Neural crest cell (in vitro differentiated cells): ENCODE data around the gene LIPC. TPM values are rescaled to one million over a fixed set of nuclear protein-coding genes. Genes with fewer than 3 reads are reported as not detected.

Experiments
- DNase-seq: peaks from one replicate; pipeline ENCODE4 v3.0.0; 2021; ENCODE audit warnings: low read depth, mixed read lengths, low spot score
- H3K27ac Mint-ChIP-seq: one replicate; pipeline ENCODE4 v1.8.0; 2021; ENCODE audit warnings: mild to moderate bottlenecking, mixed read lengths; ENCODE audit not compliant: unreplicated experiment
- H3K27me3 Mint-ChIP-seq: 2 replicates; pipeline ENCODE4 v1.8.0; 2021; ENCODE audit warnings: low read depth, mild to moderate bottlenecking, mixed read lengths
- H3K36me3 Mint-ChIP-seq: 2 replicates; pipeline ENCODE4 v1.8.0; 2021; ENCODE audit warnings: low read depth, mild to moderate bottlenecking, mixed read lengths
- H3K4me1 Mint-ChIP-seq: 2 replicates; pipeline ENCODE4 v1.8.0; 2021; ENCODE audit warnings: mixed read lengths
- H3K4me3 Mint-ChIP-seq: one replicate; pipeline ENCODE4 v1.8.0; 2021; ENCODE audit warnings: mild to moderate bottlenecking, mixed read lengths
- H3K9me3 Mint-ChIP-seq: 2 replicates; pipeline ENCODE4 v1.8.0; 2021; ENCODE audit warnings: mixed read lengths
- CTCF ChIP-seq: fragments of 200-600 bp; sonication (generic); conservative IDR thresholded peaks from 2 replicates; pipeline ENCODE4 v1.5.0; 2021; ENCODE audit warnings: antibody characterized with exemption, mild to moderate bottlenecking
- total RNA-seq: library from RNA; stranded (reverse); gene quantifications from 2 replicates; pipeline ENCODE4 v1.2.1, GENCODE V29; 2021

Gene LIPC
- total RNA-seq, 1 donor from 2014 or later = not detected

- Mint-ChIP-seq H3K27ac (no peak overlapping the region), H3K9me3 (no peaks in the 10 kb centered on the region), H3K27me3 (no peaks in the 10 kb centered on the region), H3K4me1 (peaks cover 26% of the 10 kb centered on the region), H3K4me3 (no peak overlapping the region), H3K36me3 (no peaks in the 10 kb centered on the region)
- DNase-seq = no peak
- TF ChIP-seq CTCF = no peak
Observed at GRCh38 chr15:58446521-58446920, 14.7 kb downstream of the LIPC start.

- Mint-ChIP-seq H3K4me1 (peaks cover 17% of the 10 kb centered on the region), H3K4me3 (no peak overlapping the region), H3K27ac (no peak overlapping the region), H3K36me3 (no peaks in the 10 kb centered on the region), H3K9me3 (no peaks in the 10 kb centered on the region), H3K27me3 (no peaks in the 10 kb centered on the region)
- no peak for TF ChIP-seq CTCF
- no peak for DNase-seq
Observed at GRCh38 chr15:58447271-58448010, 15.7 kb downstream of the LIPC start.

- Mint-ChIP-seq H3K9me3 (no peaks in the 10 kb centered on the region), H3K4me1 (peaks cover 15% of the 10 kb centered on the region), H3K27me3 (no peaks in the 10 kb centered on the region), H3K27ac (no peak overlapping the region), H3K4me3 (no peak overlapping the region), H3K36me3 (no peaks in the 10 kb centered on the region)
- no peak for TF ChIP-seq CTCF
- DNase-seq = no peak
Observed at GRCh38 chr15:58448331-58448730, 16.5 kb downstream of the LIPC start.

GRCh38 chr15:58448906-58449305 lies 17.1 kb downstream of the LIPC start:
- no peaks in the 10 kb centered on the region for H3K9me3 Mint-ChIP-seq
- H3K36me3 Mint-ChIP-seq = no peaks in the 10 kb centered on the region
- no peak overlapping the region for H3K27ac Mint-ChIP-seq
- DNase-seq = no peak
- no peak for TF ChIP-seq CTCF
- H3K4me3 Mint-ChIP-seq = no peak overlapping the region
- peaks cover 9% of the 10 kb centered on the region for H3K4me1 Mint-ChIP-seq
- no peaks in the 10 kb centered on the region for H3K27me3 Mint-ChIP-seq

- TF ChIP-seq CTCF = no peak
- H3K4me3 Mint-ChIP-seq = no peak overlapping the region
- H3K36me3 Mint-ChIP-seq = no peaks in the 10 kb centered on the region
- DNase-seq = no peak
- no peak overlapping the region for H3K27ac Mint-ChIP-seq
- H3K4me1 Mint-ChIP-seq = no peaks in the 10 kb centered on the region
- H3K27me3 Mint-ChIP-seq = no peaks in the 10 kb centered on the region
- H3K9me3 Mint-ChIP-seq = no peaks in the 10 kb centered on the region
Observed at GRCh38 chr15:58451826-58452225, 20.0 kb downstream of the LIPC start.
